ENCODE results near the gene MYH8.

MYH8 gene

DNA sequence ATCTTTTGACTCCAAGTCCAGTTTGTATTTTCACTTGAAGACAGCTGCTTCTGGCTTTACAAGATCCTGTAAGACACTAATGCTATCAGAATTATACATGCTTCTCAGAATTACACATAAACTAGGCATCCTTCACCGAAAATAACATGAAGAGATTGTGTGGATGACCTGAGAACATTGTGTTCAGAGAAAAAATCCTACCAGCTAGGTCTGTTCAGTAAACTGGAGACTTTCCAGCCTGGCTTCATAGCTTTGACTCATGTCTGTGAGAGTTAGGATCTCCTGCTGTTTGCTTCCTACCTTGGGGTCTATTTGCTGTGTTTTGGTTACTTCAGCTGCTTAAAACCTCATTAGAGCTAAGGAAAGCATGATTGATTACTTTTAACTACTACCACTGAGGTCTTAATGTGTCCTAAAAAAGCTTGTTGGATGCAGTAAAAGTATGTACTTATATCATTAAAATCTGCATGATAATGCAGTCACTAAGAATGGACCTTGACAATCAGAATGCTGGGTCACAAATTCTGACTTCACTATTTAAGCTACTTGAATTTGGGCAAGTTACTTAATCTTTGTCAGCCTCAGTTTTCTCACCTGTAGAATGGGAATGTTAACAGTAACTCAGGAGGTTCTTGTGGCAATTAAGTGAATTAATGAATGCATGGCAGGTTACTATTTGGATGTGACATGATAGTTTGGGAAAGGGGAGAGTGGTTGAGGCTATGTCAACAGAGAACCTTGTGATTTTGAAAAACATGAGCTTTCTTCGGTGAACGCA, 40.9 kb downstream of the MYH8 start:
- no peak for DNase-seq

DNA sequence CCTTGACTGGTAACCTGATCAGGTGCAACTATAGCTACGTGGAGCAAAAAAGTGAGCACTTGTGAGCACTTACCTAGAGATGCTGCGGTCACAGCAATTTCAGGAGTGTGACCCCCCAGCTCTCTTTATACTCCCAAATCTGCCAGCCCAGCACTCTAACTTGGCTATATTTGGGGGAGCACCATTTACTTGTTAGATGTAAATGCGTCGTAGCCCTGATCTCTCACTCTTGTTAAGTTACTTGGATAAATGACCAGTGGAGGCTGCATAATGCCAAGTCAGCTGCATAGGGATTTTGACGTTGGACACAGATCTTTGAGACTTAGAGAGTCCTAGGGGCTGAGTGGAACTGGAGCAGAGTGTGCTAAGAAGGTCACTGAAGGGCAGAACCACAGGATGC, 48.8 kb downstream of the MYH8 start, which contains the start of gene MYH13:
MYH13 (minus strand) TSS at position 101 of the 400 bp plus-strand sequence. CDS start 8,476 bp downstream, outside the sequence.
- no peak for DNase-seq

DNA sequence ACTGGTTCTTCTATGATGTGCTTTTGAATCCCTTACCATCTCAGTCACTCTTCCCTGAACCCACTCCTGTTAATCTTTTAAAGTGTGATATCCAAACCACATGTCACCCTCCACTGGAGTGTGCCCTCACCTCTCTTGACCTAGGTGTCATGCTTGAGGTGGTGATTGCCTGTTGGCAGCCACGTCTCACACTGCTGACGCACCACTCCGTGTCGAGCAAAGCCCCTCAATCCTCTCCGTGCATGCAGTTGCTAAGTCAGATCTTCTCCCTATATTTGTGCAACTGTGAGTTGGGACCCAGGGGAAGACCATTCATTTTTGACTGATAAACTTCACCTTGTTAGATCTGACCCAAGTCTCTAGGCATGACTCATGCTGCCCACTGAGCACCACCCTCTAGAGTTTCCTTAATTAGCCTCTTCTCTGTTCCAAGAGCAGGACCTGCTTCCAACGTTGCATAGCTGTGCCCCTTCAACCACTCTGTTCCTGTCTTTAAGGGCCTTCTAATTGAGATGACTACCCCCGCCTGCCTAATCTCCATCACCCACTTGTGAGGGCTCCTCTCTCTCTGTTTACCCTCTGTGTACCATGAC, 51.6 kb downstream of the MYH8 start:
- no peak for DNase-seq

DNA sequence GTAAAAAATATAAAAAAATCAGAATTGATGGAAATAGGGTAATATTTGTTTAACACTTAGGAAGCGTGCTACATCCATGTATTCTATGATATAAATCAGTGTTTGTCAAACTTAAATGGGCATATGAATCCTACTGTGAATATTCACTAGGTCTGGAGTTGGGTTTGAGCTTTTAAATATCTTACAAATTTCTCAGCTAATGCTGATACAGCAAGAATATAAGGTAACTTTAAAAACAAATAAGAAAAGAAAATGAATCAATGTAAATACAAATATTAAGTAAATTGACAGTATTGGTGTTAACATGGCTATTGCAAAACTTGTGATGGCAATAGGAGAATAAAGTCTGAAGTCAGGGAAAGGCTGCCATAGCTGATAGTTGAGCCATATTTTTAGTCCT, 52.5 kb downstream of the MYH8 start:
- DNase-seq: no peak

DNA sequence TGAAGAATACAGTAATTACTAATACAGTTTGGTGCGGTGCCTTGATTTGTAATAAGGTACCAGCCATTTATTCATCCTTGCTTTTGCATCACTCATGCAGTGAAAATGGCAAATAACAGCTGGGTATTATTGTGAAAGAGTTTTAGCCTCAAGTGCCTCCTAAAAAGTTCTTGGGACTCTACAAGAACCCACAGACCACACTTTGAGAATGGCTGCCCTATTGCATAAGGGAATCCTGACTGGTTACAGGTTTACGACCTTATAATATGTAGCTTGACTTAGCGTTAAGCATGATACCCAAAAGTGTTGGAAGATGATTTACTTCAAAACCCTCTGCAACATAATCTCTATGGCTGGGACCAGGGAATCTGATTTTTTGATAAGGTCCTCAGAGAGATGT, 53.2 kb downstream of the MYH8 start:
- no peak for DNase-seq

DNA sequence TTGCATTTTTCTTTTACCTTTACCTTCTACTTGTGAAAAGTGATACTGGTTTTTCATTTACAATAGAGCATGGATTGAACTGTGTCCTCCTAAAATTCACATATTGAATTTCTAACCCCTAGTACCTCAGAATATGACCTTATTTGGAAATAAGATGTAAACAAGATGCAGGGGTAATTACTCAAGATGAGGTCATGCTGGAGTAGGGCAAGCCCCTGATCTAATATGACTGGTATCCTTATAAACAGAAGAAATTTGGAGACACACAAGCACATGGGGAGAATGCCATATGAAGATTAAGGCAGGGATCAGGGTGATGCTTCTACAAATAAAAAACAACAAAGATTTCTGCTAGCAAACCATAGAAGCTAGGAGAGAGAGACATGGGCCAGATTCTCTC, 61.2 kb downstream of the MYH8 start:
- DNase-seq: no peak

DNA sequence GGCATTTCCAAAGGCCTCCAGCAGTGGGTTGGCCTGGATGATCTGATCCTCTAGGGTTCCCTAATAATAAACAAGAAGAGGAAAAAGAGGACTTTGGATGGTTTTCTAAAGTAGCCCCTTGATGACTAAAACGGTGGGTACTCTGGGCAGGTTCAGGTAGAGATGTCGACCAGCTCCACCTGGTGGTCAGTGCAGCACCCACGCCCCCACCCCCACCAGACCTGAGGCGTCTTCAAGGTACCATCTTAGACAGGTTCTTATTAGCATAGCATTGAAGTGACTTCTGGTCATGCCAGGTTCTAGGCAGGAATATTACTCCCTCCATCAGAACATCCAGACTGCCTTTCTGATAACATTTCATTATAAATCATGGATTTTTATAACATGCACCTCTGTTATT, 64.0 kb downstream of the MYH8 start:
- peak; percentile 8 to 17 for DNase-seq

DNA sequence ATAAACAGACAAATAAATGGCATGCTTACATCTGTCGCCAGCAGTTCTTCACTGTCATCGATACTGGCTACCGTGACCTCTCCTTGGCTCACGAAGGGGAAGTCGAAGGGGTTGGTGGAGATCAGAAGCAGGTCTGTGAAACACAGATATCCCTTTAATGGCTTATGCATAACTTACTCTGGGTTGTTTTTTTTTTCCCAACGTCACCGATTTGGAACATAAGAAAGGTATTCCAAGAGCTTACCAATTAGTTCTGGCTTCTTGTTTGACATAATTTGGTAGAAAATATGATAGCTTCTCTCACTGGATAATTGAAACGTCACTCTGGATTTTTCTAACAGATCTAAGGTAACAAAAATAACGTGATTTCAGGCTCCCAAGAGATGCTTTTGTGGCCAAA, 67.1 kb downstream of the MYH8 start:
- DNase-seq: no peak

DNA sequence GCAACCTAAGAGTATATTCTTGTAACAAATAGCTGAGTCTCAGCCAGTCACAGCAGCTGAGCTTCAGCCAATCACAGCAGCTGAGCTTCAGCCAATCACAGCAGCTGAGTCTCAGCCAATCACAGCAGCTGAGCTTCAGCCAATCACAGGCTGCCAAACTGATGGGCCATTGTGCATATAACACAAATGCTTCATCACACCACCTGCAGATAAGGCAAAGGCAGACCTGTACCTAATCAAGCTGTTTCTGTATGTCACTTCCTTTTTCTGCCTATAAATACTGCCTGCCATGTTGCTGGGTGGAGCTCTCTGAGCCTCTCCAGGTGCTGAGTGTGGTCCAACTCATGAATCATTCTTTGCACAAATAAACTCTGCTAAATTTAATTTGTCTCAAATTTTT, 68.9 kb downstream of the MYH8 start:
- DNase-seq: no peak

DNA sequence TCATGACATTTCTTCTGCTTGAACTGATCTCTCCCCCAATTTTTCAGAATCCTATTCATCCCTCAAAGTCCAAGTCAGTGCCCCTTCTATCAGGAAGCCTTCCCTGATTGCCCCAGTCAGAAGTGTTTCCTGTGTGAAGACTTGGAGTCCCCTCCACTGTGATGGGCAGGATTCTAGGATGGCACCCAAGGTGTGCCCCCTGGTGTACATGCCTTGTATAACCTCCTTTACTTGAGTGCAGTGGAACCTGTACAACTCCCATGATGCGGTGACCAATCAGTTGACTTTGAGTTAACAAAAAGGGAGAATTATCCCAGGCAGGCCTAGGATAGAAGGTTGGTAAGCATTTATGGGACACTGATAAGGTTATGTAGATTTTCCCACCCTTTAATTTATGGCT, 72.3 kb downstream of the MYH8 start:
- DNase-seq: no peak

DNA sequence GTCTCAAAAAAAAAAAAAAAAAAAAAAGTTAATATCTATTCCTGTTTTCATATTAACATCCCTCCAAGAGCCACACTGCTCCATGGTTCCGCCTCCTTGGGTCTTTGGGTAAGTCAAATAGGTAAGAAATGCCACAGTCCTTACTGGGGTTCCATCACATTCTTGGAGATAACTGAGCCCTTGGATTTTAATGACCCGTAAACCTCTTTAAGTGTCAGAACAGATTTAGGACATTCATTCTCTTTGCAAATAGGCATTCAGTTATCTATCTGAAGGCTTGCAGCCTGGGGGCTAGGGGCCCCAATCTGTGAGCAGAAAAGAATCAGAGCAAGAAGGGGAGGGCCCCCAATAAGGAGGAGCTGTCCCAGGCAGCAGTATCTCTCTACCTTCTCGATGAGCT, 76.9 kb downstream of the MYH8 start:
- no peak for DNase-seq

Measured in CD4-positive, alpha-beta T cell treated with Interleukin-4 for 1 hour (primary cell).